Measurements from ENCODE around the gene CELF2.

The CELF2 gene

DNA sequence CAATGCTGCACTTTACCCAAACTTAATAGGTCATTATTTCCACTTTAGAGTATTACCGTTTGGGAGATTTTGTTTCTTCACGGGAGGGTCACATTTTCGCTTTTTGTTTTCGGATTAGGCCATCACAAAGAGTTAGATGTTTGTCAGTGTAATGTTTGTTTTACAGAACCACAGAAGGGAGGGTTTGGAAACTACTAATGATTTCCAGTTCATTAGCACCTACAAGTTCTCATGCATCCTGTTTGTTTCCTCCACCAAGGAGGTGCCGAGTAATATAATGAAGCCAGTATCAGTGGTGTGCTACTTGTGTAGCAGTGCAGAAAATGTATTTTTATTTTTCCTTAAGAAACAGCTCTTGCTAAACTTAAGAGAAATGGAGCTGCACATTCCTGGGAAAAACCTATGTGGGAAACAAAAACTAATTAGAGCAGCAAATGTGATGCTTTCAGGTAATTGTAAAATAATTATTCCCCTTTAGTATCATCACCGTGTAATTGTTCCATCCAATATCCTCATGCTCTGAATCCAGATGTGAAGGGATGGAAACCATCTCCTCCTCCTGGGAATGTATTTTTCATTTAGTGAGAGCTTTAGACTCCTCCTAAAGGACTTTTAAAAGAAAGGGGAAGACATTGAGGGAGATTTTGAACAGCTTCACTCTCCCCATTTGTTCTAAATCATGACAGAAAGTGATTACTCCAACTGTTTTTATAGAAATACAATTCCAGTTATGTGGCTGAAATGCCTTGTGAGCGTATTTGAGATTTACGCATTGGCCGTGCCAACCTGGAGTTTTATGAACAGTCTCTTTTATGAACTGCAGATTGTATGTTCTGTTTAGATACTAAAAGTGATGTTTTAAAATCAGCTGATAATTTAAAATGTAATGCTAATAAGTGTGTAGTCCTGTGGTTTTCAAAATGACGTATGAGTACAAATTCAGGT lies 5.6 kb downstream of the CELF2 start:
- DNase-seq: no peak

DNA sequence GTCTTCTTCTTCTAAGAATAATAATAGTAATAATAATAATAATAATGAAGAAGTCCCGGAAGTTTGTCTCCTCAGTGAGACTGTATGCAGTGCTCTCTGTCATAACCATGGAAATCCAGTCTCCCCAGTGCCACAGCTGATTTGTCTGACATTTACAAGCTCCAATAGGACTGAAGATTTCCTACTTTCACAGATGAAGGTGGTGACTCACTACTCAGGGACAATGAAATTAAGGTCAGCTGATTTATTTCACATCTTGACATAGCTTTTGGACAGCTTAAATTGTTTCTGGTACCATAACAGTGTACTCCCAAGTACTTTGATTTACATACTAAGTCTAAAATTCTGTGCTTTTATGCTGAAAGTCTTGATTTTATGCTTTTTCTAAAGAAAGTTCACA lies 6.9 kb downstream of the CELF2 start:
- DNase-seq: no peak

GRCh38 chr10:11025978-11026377 lies 8.3 kb downstream of the CELF2 start:
- no peak for DNase-seq

- no peak for DNase-seq
Measured at GRCh38 chr10:11026773-11027172, 9.1 kb downstream of the CELF2 start.

DNA sequence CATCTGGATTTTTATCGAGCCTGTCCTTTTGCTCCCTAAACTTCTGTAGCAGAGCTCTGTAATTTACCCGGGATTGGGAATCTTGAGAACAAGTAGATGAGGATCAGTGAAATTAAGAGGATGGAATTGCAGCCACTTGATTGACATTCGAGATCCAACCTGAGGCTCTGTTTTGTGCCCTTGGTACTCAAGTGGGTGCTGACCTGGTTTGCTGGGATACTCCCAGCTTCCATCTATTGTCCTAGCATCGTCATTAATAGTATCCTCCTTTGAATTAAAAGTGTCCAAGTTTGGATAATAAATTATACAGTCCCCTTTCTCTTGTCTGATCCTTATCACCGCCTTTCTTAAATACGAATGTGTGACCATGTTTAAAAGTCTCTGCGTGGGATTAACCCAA lies 17.1 kb downstream of the CELF2 start:
- no peak for DNase-seq

GRCh38 chr10:11035301-11035991 lies 17.8 kb downstream of the CELF2 start:
- peak; percentile 76 for DNase-seq

GRCh38 chr10:11036424-11037011 lies 18.8 kb downstream of the CELF2 start:
- peak; percentile 62 for DNase-seq

DNA sequence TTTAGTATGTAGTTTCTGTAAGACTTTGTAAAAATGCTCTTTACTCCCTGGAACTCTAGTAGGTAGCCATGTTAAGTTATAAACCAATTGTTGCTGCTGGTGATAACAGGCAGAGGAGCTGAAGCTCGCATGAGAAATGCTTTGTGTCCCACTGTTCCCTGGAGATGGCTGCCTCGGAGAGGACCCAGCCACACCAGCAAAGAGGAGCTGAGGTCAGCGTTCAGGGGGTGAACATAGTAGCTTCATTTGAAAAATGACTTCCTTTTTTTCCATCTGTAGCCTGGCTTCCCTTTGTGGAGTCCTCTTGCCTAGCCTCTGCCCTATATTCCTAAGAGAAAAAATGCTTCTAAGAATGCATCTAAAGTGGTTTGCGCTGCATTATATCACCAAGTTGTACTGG lies 20.3 kb downstream of the CELF2 start:
- no peak for DNase-seq

GRCh38 chr10:11042357-11042756 lies 24.7 kb downstream of the CELF2 start:
- peak; percentile 37 for DNase-seq

DNA sequence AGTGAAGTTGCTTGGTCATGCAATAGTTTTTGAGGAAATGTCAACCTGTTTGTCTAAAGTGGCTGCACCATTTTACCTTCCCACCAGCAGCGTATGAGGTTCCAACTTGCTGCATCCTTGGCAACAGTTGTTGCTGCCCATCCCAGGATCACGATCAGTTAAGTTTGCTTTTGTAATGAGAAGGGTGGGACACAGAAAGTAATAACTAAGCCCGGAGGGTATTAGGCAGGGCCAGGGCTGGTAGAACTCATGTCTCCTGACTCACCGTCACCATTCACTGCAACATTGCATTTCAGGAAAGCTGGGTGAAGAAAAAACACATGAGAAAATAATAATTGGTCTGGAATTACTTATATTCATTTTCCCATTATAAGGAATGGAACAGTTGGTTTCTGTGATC lies 25.4 kb downstream of the CELF2 start:
- no peak for DNase-seq

GRCh38 chr10:11043446-11044127 lies 25.9 kb downstream of the CELF2 start:
- DNase-seq: no peak

DNA sequence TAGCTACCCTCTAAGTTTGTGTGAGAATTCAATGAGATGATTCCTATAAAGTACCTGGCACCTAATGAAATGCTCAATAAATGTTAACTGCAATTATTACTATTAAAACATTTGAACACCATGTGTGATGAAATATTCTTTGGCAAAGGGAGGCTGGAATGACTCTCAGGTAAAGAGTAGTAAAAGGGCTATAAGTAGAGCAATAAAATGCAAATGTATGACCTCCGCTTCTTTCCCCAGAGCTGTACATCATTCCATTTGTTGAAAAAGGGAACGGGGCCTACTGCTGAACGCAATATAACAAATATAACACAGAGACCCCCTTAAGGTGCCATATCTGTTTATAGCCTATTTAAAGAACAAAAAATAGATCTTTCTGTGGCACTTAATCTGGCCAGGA lies 27.8 kb downstream of the CELF2 start:
- DNase-seq: no peak

- no peak for DNase-seq
Measured at GRCh38 chr10:11045995-11046775, 28.5 kb downstream of the CELF2 start.

- no peak for DNase-seq
Measured at GRCh38 chr10:11046776-11047160, 29.1 kb downstream of the CELF2 start.

DNA sequence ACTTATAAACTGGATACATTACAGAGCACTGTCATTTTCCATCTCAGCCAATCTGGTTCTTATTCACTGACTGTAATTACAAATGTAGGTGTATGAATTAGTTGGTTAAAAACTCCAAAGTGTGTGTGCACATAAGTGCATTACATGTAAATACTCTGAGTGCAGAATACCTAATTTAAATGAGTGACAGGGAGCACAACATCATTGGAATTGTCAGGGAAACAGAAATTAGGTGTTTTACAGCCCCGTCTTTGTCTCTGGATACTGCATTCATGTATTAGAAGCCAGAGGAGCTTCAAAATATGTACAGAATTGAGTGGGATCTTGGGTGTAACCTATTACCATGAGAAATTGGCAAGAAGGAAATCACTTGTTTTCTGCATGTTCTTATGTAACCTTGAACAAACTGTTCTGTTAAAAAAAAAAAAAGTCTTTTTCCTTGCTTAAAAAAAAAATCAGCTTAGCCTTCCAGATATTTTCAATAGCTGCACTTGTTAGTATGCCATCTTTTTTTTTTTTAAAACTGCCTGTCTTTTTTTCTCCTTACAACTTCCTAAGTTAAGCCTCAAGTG lies 31.1 kb downstream of the CELF2 start:
- DNase-seq: no peak

- no peak for DNase-seq
Measured at GRCh38 chr10:11049806-11050205, 32.1 kb downstream of the CELF2 start.

- no peak for DNase-seq
Measured at GRCh38 chr10:11050301-11051287, 32.9 kb downstream of the CELF2 start.

GRCh38 chr10:11057018-11057417 lies 39.3 kb downstream of the CELF2 start:
- no peak for DNase-seq

- no peak for DNase-seq
Measured at GRCh38 chr10:11057448-11057847, 39.8 kb downstream of the CELF2 start.

DNA sequence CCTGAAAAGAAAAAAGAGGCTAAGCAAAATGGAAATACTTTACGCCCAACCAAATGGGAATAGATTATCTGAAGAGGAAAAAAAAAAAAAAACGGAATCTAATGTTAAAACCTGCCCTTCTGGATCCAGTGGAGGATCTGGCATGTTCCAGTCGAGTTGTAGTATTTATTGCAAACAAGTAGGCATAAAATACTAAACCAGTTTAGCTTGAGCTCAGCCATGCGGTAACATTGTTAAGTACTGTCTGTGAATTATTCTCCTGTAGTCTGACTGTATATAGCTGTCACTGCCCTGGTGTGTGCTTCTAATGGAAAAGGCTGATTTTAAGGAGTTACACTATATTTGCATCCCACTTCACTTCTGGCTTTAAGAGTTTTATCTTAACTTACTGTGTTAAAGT lies 40.3 kb downstream of the CELF2 start:
- DNase-seq: no peak

GRCh38 chr10:11058965-11059364 lies 41.3 kb downstream of the CELF2 start:
- peak; percentile 22 for DNase-seq
